Smooth muscle cell (in vitro differentiated cells): ENCODE results near the gene ADCK2. TPM values are rescaled to one million over a fixed set of nuclear protein-coding genes. Genes with fewer than 3 reads are reported as not detected.
"Not testable (repeated sequence)": the region's sequence is repeated elsewhere in the genome, so short reads cannot be mapped to it uniquely, and the experiment has no call there.

Source experiments
- DNase-seq: peaks from one replicate; lab custom pipeline; 2025; ENCODE audit not compliant: unreplicated experiment; lab: John Stamatoyannopoulos, UW
- H2AFZ ChIP-seq: fragments of 200-600 bp; sonication (generic); 2 replicates; pipeline ENCODE4 v1.6.0; 2016; ENCODE audit warnings: antibody characterized with exemption, low read depth, mild to moderate bottlenecking
- H3F3A ChIP-seq: fragments of 200-600 bp; sonication (generic); 2 replicates; pipeline ENCODE4 v1.6.0; 2017; ENCODE audit warnings: antibody characterized with exemption, low read depth
- H3K27ac ChIP-seq: fragments of 200-600 bp; sonication (generic); 2 replicates; pipeline ENCODE4 v1.5.1; 2016; ENCODE audit warnings: low read depth, mild to moderate bottlenecking
- H3K27me3 ChIP-seq: fragments of 200-600 bp; sonication (generic); 2 replicates; pipeline ENCODE4 v1.6.1; 2016; ENCODE audit warnings: low read depth, mild to moderate bottlenecking
- H3K36me3 ChIP-seq: fragments of 200-600 bp; sonication (generic); 2 replicates; pipeline ENCODE4 v1.5.1; 2016; ENCODE audit warnings: low read depth
- H3K4me1 ChIP-seq: fragments of 200-600 bp; sonication (generic); 2 replicates; pipeline ENCODE4 v1.5.1; 2016; ENCODE audit warnings: low read depth
- H3K4me2 ChIP-seq: fragments of 200-600 bp; sonication (generic); 2 replicates; pipeline ENCODE4 v1.6.0; 2016; ENCODE audit warnings: mild to moderate bottlenecking
- H3K4me3 ChIP-seq: fragments of 200-600 bp; sonication (generic); 2 replicates; pipeline ENCODE4 v1.5.1; 2016; ENCODE audit warnings: mild to moderate bottlenecking
- H3K79me2 ChIP-seq: fragments of 200-600 bp; sonication (generic); 2 replicates; pipeline ENCODE4 v1.6.0; 2016; ENCODE audit warnings: low read depth, mild to moderate bottlenecking
- H3K9ac ChIP-seq: fragments of 200-600 bp; sonication (generic); 2 replicates; pipeline ENCODE4 v1.6.0; 2016; ENCODE audit warnings: low read depth
- H3K9me3 ChIP-seq: fragments of 200-600 bp; sonication (generic); replicated peaks from 2 replicates; pipeline ENCODE4 v1.5.1; 2016; ENCODE audit warnings: low read depth
- H4K20me1 ChIP-seq: fragments of 200-600 bp; sonication (generic); 2 replicates; pipeline ENCODE4 v1.6.0; 2016; ENCODE audit warnings: low read depth
- WGBS: methylation state at CpG from one replicate; pipeline ENCODE4 v1.1.7; 2016; ENCODE audit warnings: low lambda C conversion rate; 5-methylcytosine and 5-hydroxymethylcytosine counted together
- polyA plus RNA-seq: library from polyadenylated mRNA; unstranded; fragments of >200 nt; fragmentation: Nextera tagmentation; extraction: Ambion mirVana; gene quantifications from 2 replicates; pipeline ENCODE4 v1.2.1, GENCODE V29; 2016
- total RNA-seq: library from RNA; depleted of rRNA; stranded (reverse); fragments of >200 nt; gene quantifications from 2 replicates; pipeline ENCODE4 v1.2.3, GENCODE V29; 2014
- TF ChIP-seq, protein P1 (sequence below): fragments of 200-600 bp; sonication (generic); IDR thresholded peaks from 2 replicates; pipeline ENCODE4 v1.5.1; 2017; ENCODE audit warnings: borderline replicate concordance, mild to moderate bottlenecking, antibody characterized with exemption; ENCODE audit not compliant: insufficient read depth, poor library complexity, severe bottlenecking

Gene ADCK2
- total and polyA plus RNA-seq, 2 experiments from 2014 or later, result 8.0 to 10.5 TPM

DNA sequence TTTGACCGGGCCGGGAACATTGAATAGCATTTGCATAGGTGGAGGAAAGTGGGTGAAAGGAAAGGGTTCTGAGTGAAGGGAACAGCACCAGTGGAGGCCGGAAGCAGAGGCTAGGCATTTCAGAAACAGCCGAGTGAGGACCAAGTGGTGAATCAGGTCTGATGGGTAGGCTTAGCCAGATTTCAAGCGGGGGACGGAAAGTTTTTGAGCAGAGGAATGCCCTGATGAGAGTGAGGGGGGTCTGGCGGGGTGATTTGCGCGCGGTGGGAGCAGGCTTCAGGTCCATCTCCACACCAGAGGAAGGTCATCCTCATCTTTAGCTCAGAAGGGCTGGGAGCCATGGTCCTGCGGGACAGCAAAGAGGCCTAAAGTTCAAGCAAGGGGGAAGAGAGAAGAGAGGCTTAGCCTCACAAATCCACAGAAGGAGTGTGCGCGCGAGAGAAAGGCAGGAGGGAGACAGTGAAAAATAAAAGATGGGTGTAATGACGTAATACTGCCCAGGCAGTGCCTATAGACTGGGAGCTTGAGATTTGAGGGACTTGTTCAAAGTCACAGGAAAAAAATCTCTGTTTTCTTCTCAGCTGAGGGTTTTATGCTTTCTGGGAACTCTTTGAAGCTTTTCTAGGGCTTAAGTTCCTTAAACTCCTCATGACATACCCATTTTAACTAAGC, 31.1 kb upstream of the ADCK2 start:
- Histone ChIP-seq H3K79me2 (no peaks in the 10 kb centered on the region), H3K9me3 (no peaks in the 10 kb centered on the region), H3K36me3 (no peaks in the 10 kb centered on the region), H4K20me1 (peaks cover 13% of the 10 kb centered on the region), H3K9ac (no peak overlapping the region), H3K4me2 (peak overlapping the region; percentile 94), H3F3A (peaks cover 17% of the 10 kb centered on the region), H3K27me3 (no peaks in the 10 kb centered on the region), H2AFZ (no peak overlapping the region), H3K4me1 (peaks cover 20% of the 10 kb centered on the region), H3K27ac (peak overlapping the region; percentile 37), H3K4me3 (no peak overlapping the region)
- TF ChIP-seq, protein P1, sequence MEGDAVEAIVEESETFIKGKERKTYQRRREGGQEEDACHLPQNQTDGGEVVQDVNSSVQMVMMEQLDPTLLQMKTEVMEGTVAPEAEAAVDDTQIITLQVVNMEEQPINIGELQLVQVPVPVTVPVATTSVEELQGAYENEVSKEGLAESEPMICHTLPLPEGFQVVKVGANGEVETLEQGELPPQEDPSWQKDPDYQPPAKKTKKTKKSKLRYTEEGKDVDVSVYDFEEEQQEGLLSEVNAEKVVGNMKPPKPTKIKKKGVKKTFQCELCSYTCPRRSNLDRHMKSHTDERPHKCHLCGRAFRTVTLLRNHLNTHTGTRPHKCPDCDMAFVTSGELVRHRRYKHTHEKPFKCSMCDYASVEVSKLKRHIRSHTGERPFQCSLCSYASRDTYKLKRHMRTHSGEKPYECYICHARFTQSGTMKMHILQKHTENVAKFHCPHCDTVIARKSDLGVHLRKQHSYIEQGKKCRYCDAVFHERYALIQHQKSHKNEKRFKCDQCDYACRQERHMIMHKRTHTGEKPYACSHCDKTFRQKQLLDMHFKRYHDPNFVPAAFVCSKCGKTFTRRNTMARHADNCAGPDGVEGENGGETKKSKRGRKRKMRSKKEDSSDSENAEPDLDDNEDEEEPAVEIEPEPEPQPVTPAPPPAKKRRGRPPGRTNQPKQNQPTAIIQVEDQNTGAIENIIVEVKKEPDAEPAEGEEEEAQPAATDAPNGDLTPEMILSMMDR, result no peak
- DNase-seq, result no peak
- WGBS, result 24% methylated on average over 15 of the region's 15 CpGs

DNA sequence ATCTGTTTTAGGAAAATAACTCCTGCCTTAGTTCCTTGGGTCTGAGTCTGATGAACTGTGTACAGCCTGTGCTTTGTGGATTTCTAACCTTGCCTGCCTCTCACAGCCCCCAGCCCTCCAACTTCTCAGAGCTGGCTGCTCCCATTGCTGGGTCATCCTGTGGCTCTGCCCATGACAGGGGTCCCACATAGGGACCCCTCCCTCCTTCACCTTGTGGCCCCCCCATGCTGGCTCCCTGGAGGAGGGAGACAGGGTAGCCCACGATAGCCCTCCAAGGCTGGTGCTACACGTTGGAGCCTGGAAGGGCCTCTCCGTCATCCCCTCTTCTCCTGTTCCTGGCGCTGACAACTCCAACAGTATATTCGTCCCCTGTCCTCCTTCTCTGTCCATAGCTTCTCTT, 29.3 kb upstream of the ADCK2 start:
- Histone ChIP-seq H2AFZ (no peak overlapping the region), H3K79me2 (no peaks in the 10 kb centered on the region), H3K4me1 (peaks cover 19% of the 10 kb centered on the region), H3K9me3 (no peaks in the 10 kb centered on the region), H3K27me3 (no peaks in the 10 kb centered on the region), H4K20me1 (peaks cover 7% of the 10 kb centered on the region), H3K9ac (no peak overlapping the region), H3K4me2 (no peak overlapping the region), H3K27ac (no peak overlapping the region), H3K4me3 (no peak overlapping the region), H3K36me3 (no peaks in the 10 kb centered on the region), H3F3A (peaks cover 19% of the 10 kb centered on the region)
- DNase-seq, result no peak
- WGBS, result 95% methylated on average over 5 of the region's 5 CpGs
- TF ChIP-seq, protein P1, result no peak

DNA sequence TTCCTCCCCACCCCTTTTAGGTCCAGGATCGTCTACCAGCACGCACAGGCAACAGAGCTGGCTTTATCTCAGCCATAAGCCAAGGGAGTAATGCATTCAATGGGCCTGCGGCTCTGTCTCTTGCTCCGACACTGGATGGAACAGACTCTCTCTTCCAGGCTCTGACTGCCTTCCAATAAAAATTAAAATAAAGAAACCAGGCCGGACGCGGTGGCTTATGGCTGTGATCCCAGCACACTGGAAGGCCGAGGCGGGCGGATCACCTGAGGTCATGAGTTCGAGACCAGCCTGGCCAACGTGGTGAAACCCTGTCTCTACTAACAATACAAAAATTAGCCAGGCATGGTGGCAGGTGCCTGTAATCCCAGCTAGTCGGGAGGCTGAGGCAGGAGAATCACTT, 28.0 kb upstream of the ADCK2 start:
- H3K9ac ChIP-seq, H4K20me1 ChIP-seq, H3K79me2 ChIP-seq, H2AFZ ChIP-seq, H3K36me3 ChIP-seq, DNase-seq, H3K27me3 ChIP-seq, H3K4me2 ChIP-seq, H3K27ac ChIP-seq, H3K9me3 ChIP-seq, H3K4me3 ChIP-seq: not testable (repeated sequence)
- Histone ChIP-seq H3F3A (peaks cover 13% of the 10 kb centered on the region), H3K4me1 (peaks cover 14% of the 10 kb centered on the region)
- WGBS, result 72% methylated on average over 13 of the region's 13 CpGs

DNA sequence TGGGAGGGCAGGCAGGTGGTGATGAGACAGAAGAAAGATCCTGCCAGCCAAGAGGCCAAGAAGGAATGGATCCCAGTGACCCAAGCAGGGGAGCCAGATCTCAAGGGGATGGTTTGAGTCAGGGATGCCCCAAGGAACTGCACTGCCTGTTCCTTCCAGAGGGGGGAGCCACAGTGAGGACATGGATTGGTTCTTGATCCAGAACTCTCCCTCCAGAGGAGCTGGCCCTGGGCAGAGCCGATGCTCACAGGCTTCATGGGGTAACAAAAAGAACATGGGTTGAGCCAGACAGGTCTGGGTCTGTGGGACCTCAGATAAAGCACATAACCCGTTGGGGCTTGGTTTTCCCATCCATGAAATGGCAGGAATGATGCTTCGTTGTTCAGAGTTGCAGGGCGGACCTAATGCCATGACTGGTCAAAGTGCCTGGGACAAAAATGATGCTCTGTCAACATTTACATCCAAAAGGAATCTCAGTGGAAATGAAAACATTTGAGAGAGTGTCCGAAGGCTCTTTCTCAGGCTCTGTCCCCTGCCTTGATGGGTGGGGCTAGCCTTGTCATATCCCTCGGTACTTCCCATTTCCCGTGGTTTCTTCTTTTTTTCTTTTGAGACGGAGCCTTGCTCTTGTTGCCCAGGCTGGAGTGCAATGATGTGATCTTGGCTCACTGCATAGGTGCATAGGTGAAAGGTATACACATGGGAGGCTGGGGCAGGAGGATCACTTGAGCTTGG, 27.4 kb upstream of the ADCK2 start:
- H3F3A ChIP-seq, result peaks cover 13% of the 10 kb centered on the region
- peaks cover 14% of the 10 kb centered on the region for H3K4me1 ChIP-seq
- H3K4me2 ChIP-seq, result no peak overlapping the region
- H3K36me3 ChIP-seq, result no peaks in the 10 kb centered on the region
- H3K27ac ChIP-seq, result no peak overlapping the region
- no peaks in the 10 kb centered on the region for H3K79me2 ChIP-seq
- no peak overlapping the region for H3K4me3 ChIP-seq
- no peaks in the 10 kb centered on the region for H4K20me1 ChIP-seq
- TF ChIP-seq, protein P1, result peak; percentile 30
- H3K9me3 ChIP-seq, result no peaks in the 10 kb centered on the region
- DNase-seq, result no peak
- 91% methylated on average over 8 of the region's 8 CpGs for WGBS
- H2AFZ ChIP-seq, result no peak overlapping the region
- H3K27me3 ChIP-seq, result no peaks in the 10 kb centered on the region
- no peak overlapping the region for H3K9ac ChIP-seq
